Pulmonary artery endothelial cell (primary cell): ENCODE results near the gene UFL1. TPM values are rescaled to one million over a fixed set of nuclear protein-coding genes. Genes with fewer than 3 reads are reported as not detected.
"Not testable (repeated sequence)": the region's sequence is repeated elsewhere in the genome, so short reads cannot be mapped to it uniquely, and the experiment has no call there.

Experiments
- DNase-seq: peaks from one replicate; pipeline ENCODE4 v3.0.0-alpha.2; 2011; ENCODE audit warnings: low read depth, low spot score
- total RNA-seq: library from RNA; depleted of rRNA; stranded (reverse); fragments of >200 nt; gene quantifications from 2 replicates; pipeline ENCODE4 v1.2.3, GENCODE V29; 2014

UFL1 gene
- total RNA-seq, result 21.2 and 24.4 TPM in 2 replicates

DNA sequence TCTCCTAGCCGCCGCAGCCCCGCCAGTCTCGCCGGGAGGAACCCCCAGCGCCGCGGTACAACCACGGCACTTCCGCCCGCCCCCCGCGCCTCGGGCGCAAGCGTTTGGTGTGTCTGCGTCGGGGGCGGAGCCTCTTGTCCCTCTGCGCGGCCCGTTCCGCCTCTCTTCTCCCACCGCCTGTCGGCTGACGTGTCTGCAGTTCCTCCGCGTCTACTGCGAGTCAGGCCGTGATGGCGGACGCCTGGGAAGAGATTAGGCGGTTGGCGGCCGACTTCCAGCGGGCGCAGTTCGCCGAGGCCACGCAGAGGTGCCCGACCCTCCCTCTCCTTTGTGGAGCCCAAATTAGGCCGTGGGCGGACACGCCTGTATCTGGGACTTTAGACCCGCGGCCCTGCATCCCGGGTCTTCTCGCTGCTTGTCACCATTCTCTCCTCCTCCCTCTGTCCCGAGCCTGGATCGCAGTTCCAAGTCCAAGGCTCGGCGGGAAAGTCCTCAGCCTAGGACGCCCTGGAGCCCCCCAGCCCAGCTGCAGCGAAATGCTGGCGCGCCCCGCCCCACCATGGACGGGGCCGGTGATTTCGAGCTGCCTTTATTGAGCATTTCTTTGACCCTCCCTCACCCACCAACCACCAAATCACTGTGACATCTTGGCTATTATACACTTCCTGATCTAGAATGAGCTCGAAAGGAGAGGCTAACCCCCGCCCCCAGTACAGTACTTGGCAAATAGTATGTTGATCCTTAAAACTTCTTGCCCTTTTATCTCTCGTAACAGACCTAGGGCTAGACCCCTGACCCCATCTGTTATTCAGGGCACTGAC, at the start of gene UFL1:
Gene UFL1 (plus strand): TSS at position 163 of the 821 bp plus-strand sequence. CDS start 68 bp downstream, at position 231.
- peak; percentile 85 for DNase-seq

DNA sequence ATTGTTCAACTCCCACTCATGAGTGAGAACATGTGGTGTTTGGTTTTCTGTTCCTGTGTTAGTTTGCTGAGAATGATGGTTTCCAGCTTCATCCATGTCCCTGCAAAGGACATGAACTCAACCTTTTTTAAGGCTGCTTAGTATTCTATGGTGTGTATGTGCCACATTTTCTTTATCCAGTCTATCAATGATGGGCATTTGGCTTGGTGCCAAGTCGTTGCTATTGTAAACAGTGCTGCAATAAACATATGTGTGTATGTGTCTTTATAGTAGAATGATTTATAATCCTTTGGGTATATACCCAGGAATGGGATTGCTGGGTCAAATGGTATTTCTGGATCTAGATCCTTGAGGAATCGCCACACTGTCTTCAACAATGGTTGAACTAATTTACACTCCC, 49.3 kb upstream of the UFL1 start:
- not testable (repeated sequence) for DNase-seq

DNA sequence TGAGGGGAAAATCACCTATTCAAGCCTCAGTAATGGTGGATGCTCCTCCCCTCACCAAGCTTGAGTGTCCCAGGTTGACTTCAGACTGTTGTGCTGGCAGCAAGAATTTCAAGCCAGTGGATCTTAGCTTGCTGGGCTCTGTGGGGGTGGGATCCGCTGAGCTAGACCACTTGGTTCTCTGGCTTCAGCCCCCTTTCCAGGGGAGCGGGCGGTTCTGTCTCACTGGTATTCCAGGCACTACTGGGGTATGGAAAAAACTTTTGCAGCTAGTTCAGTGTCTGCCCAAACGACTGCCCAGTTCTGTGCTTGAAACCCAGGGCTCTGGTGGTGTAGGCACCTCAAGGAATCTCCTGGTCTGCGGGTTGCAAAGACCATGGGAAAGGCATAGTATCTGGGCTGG, 42.9 kb upstream of the UFL1 start:
- DNase-seq, result no peak

DNA sequence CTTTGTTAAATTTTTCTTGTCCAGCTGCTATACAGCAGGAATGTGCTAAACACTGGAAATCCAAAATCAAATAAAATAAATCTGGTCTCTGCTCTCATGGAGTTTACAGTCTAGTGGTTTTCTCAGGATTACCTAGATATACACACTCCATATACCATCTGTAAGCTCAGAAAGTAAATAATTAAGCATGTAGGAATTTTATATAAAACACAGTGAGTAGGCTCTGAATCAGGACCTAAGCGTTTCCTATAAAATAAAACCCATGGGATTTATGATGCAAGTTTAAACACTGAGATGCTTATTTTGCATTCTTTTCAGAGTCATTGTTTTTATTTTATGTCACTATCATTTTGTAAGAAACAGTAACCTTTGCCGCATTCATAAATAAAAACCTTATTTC, 29.7 kb upstream of the UFL1 start:
- no peak for DNase-seq

DNA sequence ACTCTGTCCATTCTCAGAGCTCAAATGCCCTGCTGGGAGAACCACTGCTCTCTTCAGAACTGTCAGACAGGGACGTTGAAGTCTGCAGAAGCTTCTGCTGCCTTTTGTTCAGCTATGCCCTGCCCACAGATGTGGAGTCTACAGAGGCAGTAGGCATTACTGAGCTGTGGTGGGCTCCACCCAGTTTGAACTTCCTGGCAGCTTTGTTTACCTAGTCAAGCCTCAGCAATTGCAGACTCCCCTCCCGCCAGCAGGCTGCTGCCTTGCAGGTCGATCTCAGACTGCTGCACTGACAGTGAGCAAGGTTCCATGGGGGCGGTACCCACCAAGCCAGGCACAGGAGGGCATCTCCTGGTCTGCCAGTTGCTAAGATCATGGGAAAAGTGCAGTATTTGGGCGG, 21.8 kb upstream of the UFL1 start:
- no peak for DNase-seq

DNA sequence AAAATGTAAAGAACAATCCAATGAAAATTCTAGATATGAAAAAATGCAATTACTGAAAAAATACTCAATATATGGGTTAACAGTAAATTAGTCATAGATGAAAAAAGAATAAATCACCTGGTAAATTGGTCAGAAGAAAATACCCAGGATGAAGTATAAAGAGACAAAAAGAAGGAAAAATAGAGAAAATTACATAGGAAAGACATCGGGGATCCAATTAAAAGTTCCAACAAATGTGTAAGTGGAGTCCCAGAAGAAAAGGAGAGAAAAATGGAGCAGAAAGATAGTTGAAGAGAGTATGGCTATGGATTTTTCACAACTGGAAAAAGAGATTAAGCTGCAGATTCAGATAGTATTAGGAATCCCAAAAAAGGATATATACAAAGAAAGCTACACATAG, 18.7 kb upstream of the UFL1 start:
- no peak for DNase-seq

DNA sequence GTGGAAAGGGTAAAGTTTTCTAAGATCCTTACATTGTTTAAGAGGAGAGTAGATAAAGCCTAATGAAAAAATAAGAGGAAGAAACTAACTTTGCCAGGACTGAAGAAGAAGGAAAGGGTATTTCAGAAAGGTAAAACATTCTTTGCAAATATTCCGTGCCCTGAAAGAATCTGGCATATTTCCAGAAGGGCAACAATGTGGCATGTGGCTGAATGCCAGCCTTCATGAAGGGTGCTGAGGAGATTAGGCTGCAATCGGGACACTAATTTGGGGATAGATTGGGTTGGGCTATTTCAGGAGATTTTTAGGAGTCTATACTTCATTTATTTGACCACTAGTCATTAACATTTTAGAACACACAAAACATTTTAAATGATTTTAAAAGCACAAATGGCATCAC, 16.2 kb upstream of the UFL1 start:
- DNase-seq, result no peak

DNA sequence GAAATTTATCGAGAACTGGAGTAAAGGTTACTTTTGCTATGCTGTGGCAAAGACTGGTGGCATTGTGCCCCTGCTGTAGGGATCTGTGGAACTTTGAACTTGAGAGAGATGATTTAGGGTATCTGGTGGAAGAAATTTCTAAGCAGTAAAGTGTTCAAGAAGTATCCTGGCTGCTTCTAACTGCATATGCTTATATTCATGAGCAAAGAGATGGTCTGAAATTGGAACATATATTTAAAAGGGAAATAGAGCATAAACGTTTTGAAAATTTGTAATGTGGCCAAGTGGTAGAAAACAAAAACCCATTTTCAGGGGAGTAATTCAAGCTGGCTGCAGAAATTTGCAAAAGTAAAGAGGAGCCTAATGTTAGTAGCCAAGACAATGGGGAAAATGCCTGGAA, 12.3 kb upstream of the UFL1 start:
- no peak for DNase-seq

DNA sequence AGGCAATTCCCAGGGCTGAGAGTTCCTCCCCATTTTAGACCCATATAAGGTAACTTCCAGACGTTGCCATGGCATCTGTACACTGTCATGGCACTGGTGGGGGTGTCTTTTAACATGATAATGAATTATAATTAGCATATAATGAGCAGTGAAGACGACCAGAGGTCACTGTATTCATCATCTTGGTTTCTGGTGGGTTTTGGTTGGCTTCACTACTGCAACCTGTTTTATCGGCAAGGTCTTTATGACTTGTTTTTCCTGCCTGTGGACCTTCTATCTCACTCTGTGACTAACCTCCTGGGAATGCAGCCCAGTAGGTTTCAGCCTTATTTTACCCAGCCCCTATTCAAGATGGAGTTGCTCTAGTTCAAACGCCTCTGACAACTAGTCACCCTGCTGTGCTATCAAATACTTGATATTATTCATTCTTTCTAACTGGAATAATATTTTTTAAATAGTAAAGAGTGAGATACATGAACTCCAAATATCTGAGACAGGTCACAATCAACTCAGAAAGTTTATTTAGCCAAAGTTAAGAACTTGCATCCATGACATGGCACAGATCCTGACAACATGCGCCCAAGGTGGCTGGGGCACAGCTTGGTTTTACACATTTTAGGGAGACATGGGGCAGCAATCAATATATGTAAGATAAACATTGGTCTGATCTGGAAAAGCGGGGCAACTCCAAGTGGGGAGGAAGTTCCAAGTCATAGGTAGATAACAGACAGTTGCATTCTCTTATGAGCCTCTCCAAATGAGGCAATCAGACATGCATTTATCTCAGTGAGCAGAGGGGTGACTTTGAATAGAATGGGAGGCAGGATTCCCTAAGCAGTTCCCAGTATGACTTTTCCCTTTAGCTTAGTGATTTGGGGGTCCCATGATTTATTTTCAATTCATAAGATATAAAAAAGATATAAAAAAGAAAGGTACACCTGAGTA, 1.2 kb upstream of the UFL1 start:
- DNase-seq, result no peak

DNA sequence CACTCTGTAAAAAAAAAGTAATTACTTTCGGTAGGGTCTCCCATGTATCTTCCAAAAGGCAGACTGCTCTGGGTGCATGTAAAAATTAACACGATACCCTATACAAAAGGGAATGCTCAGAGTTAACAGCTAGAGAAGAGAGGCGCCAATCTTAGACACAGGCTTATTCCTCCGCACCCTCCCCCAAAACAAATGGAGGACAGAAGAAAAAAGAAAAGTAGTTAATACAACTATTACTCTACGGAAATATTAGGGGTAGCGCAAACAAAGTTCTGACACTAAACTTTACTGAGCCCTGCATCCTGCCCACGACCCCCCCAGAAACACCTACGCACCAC, 331 bp upstream of the UFL1 start:
- DNase-seq, result no peak

DNA sequence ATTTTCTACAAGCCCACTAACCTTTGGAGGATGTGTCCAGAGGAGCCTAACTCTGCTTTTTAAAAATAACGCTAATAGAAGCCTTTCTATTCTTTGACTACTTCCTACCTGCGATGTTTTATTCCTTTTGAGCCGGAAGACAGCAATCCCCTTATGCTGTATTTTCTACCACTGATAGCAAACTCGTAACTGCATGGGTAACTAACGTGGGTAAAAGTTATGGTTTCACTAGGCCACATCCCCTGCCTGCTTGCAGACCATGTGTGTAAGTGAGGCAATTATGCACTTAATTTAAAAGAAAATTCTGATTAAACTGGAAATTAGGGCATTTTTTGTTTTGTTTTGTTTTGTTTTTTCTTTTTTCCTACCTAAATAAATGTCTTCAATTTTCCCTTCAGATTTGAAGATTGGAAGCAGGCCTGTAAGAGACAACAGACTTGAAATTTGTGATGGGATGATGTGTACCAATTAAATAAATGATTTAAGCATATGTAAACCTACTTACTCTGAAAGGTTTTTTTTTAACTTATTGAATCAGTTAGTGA, 931 bp downstream of the UFL1 start:
- no peak for DNase-seq

DNA sequence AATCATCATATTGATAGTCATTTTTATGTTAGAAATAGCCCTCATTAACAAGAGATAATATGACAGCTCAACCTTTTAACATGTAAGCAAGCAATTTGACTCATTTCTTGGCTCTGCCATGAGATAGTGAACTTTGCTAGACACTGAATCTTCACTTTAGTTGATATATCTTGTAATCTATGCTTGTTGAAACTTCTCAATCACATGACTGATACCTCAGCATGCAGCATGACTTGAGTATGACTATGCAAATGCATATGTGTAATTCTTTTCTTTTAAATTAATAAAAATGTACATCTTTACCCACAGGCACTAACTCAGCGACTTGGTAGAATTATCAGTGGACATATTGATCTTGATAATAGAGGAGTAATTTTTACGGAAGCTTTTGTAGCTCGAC, 6.6 kb downstream of the UFL1 start:
- DNase-seq, result no peak

DNA sequence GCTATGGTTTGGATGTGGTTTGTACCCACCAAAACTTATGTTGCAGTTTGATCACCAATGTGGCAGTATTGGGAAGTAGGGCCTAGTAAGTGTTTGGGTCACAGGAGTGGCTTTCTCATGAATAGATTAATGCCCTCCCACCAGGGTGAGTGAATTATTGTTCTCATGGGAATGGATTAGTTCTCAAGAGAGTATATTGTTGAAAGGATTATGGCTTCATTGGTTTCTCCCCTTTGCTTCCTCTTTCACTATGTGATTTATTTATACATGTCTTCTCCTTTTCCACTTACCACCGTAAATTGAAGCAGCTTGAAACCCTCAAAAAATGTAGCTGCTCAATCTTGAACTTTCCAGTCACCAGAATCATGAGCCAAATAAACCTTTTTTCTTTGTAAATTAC, 10.8 kb downstream of the UFL1 start:
- DNase-seq, result no peak

DNA sequence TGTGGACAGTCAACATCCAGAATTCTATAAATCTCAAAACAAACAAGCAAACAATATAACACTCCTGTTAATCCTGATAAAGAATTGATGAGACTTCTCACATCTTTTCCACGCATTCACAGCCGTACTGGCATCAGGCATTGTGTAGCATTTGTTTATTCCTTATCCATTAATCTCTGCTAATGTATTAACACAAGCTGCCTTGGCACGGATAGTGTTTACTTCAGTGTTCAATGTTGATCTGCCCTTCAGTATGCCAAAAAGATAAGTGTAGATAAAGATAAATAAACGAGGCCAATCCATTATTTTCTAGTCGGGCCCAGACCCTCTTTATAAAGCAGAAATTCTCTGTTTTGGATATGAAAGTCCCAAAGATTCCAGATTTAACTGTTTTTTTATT, 16.1 kb downstream of the UFL1 start:
- no peak for DNase-seq

DNA sequence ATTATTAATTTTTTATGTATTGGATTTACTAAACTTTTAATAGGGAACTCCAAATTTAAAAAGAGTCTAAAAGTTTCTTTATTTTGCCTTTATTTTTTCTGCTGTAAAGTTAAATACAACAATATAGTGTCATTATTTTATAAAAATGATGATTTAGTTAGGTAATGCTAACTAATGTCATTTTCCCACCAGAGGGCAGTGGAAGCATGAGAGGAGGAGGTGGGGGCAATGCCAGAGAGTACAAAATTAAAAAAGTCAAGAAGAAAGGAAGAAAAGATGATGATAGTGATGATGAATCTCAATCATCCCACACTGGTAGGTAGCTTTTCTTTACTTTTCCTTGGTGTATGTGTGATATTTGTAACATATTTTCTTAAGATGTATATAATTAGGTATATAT, 21.1 kb downstream of the UFL1 start:
- DNase-seq, result no peak

DNA sequence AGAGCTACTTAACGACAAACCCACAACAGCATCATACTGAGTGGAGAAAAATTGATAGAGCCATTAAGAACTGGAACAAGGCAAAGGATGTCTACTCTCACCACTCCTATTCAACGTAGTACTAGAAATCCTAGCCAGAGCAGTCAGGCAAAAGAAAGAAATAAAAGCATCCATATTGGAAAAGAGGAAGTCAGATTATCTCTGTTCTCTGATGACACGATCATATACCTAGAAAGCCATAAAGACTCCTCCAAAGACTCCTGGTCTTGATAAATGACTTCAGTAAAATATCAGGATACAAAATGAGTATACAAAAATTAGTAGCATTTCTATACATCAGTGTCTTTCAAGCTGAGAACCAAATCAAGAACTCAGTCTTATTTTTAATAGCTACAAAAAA, 24.3 kb downstream of the UFL1 start:
- DNase-seq, result no peak

DNA sequence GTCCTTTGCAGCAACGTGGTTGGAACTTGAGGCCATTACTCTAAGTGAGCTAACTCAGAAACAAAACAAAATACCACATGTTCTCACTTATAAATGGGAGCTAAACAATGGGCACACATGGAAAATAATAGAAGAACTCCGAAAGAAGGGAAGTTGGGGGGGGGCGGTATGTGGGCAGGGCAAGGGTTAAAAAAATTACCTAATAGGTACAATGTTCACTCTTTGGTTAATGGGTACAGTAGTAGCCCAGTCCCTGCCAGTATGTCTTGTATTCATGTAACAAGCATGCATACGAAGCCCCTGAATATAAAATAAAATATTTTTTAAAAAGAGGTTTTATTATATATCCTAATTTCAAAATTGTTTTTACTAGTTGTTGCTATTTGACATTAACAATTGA, 26.0 kb downstream of the UFL1 start:
- DNase-seq, result no peak

DNA sequence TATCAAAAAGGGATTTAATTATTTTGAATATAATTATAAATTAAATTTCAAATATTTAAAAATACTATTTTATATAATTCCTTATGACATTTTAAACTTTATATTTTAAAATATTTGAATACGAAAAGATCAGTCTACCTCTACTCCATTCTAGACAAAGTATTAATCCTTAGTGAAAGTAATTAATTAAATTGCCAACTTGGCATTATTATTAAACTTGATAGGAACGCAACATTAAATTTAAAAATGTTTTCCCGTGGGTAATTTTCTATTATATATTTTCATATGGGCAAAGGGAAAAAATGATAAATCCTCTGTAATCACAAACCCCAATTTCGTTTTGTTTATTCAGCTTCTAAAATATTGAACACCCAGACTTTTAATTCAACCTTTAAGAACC, 33.0 kb downstream of the UFL1 start:
- DNase-seq, result no peak

DNA sequence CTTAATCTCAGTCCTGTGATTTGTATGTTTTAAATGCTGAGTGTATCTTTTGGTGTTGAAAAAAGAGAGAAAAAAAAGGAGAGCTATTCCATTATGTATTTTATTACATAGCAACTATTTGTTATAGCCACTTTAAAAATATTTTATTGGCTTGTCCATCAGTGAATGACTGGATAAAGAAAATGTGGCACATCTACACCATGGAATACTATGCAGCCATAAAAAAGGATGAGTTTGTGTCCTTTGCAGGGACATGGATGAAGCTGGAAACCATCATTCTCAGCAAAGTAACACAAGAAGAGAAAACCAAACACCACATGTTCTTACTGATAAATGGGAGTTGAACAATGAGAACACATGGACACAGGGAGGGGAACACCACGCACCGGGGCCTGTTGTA, 38.1 kb downstream of the UFL1 start:
- DNase-seq, result not testable (repeated sequence)

DNA sequence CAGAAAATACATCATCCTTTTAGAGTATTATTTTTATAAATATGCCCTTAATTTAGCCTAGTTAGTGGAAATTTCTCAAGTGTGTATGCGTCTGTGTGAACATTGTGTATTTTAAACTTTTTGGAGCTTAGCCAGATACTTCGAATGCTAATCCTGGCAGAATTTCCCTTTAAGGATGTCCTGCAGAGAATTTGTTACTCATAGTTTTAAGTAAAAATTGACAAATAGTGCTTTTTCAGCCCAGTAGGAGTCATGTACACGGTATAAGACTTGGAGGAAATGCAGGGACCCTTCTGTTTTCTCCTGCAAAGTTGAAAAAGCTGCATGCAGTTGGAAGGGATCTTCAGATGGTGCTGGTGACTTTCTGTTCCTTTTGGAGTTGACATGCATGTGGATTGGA, 41.3 kb downstream of the UFL1 start, which contains the start of gene FHL5:
Gene FHL5 (plus strand): TSS at position 243 of the 400 bp plus-strand sequence. CDS start 40,486 bp downstream, outside the sequence.
- no peak for DNase-seq

DNA sequence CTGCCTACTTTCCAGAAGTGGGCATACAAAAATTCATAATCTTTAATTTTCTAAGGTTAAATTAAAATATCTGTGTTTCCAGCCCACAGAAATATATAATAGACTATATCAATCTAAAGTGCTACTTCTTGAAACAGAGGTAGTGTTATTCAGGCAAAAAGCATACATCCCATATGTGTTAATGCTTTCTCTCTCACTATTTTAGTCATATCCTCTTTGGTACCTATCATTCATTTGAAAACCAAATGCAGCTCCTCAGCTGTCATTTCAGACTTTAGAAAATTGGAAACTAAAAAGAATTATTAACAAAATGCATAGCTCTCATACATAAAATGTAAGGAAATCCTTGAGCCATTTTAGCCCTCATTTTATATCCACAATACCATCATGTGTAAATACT, 42.2 kb downstream of the UFL1 start:
- DNase-seq, result no peak

DNA sequence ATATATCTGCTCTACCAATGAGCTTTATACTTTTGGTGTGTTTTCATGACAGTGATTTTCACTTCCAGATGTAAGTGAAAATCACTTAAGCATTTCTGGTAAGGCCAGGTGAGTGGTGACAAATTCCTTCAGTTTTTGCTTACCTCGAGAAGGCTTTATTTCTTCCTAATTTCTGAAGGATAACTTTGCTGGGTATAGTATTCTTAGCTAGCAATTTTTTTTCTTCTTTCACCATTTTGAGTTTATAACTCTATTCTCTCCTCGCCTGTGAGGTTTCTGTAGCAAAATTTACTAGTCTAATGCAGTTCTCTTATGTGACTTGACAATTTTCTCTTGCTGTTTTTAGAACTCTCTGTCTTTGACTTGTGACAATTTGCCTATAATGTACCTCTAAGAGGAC, 48.4 kb downstream of the UFL1 start:
- DNase-seq, result no peak
